ENCODE measurements around the gene MPP1.

GRCh38 chrX:154731184-154731583 lies 74.1 kb downstream of the MPP1 start:
- no peak for TF ChIP-seq CTCF (IDR thresholded peaks at IDR 0.05; ENCODE audit: low read depth, low read length, poor library complexity, severe bottlenecking)
- TF ChIP-seq EZH2phosphoT487 (IDR thresholded peaks at IDR 0.05; ENCODE audit: borderline replicate concordance, low read length), result no peak

Measured in DOHH2 (cell line).